ENCODE measurements around the gene AARS2.
A peak's percentile ranks its signal among the peaks of the same experiment; 100 is the strongest.

The AARS2 gene

GRCh38 chr6:44298864-44299263, 14.3 kb downstream of the AARS2 start:
- DNase-seq = no peak

GRCh38 chr6:44298055-44298803, 14.9 kb downstream of the AARS2 start:
- no peak for DNase-seq

- DNase-seq = peak in 1 of 2 experiments; percentile 77
Measured at GRCh38 chr6:44297063-44298038, 15.8 kb downstream of the AARS2 start.

GRCh38 chr6:44294832-44295791, 18.0 kb downstream of the AARS2 start:
- no peak for DNase-seq

- DNase-seq = no peak
Measured at GRCh38 chr6:44292661-44293365, 20.3 kb downstream of the AARS2 start.

GRCh38 chr6:44291841-44292240, 21.3 kb downstream of the AARS2 start:
- DNase-seq = no peak

GRCh38 chr6:44289726-44290260, 23.4 kb downstream of the AARS2 start:
- peak in 1 of 2 experiments; percentile 49 for DNase-seq

- no peak for DNase-seq
Measured at GRCh38 chr6:44286747-44287146, 26.4 kb downstream of the AARS2 start.

- no peak for DNase-seq
Measured at GRCh38 chr6:44286285-44286565, 26.9 kb downstream of the AARS2 start.

GRCh38 chr6:44285552-44286284, 27.4 kb downstream of the AARS2 start:
- no peak for DNase-seq

GRCh38 chr6:44284867-44285266, 28.3 kb downstream of the AARS2 start:
- DNase-seq = no peak

- DNase-seq = no peak
Measured at GRCh38 chr6:44284121-44284520, 29.0 kb downstream of the AARS2 start.

- DNase-seq = no peak
Measured at GRCh38 chr6:44278774-44279697, 34.1 kb downstream of the AARS2 start.

GRCh38 chr6:44278315-44278714, 34.8 kb downstream of the AARS2 start:
- DNase-seq = no peak

- DNase-seq = no peak
Measured at GRCh38 chr6:44277763-44278162, 35.4 kb downstream of the AARS2 start.

- DNase-seq = no peak
Measured at GRCh38 chr6:44276667-44277640, 36.2 kb downstream of the AARS2 start.

GRCh38 chr6:44275749-44276648, 37.1 kb downstream of the AARS2 start:
- DNase-seq = peak in 1 of 2 experiments; percentile 79

- DNase-seq = no peak
Measured at GRCh38 chr6:44275271-44275748, 37.8 kb downstream of the AARS2 start.

All from NCI-H526 (cell line).